Activated CD8-positive, alpha-beta memory T cell treated with anti-CD3 and anti-CD28 coated beads for 4 hours (primary cell): ENCODE measurements around the gene PKN1.

Experiments used
- DNase-seq, 2 donors: peaks; one replicate each; pipeline ENCODE4 v3.0.0-alpha.2; 2020; ENCODE audit warnings: low read depth in 2 of 2

The PKN1 gene

GRCh38 chr19:14514215-14514863 lies 81.2 kb downstream of the PKN1 start:
- DNase-seq, result no peak

DNA sequence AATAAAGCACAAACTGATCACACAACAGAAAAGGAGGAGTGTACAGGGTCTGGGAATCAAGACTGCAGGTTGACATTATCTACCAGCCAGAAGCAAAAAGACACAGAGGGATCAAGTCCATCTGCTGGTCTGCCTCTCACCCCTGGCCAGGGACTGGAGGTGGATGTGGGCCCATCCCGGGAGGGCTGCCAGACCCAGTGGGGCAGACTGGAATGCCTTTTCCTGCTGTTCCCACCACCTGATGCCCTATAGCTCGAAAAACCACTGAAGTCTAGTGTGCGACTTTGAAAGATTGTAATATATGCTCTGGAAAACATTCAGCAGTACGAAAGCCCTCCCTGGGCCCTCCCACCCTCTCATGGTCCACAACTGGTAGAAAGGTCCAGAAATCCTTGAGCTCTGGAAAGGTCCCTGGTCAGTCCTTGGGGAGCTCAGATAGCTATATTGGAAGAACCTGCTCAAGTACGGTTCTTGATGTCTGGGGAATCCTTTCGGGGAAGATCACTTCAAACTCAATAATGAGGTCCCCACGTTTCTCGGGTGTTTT lies 82.5 kb downstream of the PKN1 start:
- DNase-seq, result no peak

DNA sequence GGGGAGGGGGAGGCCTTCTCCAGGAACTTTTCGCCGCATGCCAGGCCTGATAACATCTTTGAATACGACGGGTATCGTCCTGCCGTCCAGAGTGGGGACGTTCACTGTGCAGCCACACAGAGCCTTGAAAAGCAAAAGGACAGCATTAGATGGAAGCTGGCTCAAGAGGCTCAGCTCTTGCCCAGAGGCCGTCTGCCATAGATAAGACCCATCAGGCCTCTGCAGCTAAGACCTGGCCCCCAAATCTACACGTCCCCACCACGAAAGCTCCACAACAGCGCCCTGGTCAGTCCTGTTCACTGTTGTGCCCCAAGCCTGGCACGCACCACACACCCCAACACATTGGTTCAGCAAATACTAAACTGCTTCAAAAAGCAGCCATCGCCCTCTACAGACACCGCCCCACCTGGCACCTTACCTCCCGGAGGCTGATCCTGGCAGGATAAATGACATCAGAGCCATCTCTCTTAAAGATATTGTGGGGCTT lies 83.0 kb downstream of the PKN1 start:
- no peak for DNase-seq

GRCh38 chr19:14516746-14517438 lies 83.8 kb downstream of the PKN1 start:
- DNase-seq, result no peak

- DNase-seq, result no peak
Measured at GRCh38 chr19:14517446-14517839, 84.3 kb downstream of the PKN1 start.

GRCh38 chr19:14517840-14518505 lies 84.9 kb downstream of the PKN1 start, which contains the start of gene DNAJB1:
Gene DNAJB1, minus strand, starts transcription at chr19:14518397. Its CDS starts 48 bp downstream, at chr19:14518349.
- peak; percentile 34 to 44 for DNase-seq

DNA sequence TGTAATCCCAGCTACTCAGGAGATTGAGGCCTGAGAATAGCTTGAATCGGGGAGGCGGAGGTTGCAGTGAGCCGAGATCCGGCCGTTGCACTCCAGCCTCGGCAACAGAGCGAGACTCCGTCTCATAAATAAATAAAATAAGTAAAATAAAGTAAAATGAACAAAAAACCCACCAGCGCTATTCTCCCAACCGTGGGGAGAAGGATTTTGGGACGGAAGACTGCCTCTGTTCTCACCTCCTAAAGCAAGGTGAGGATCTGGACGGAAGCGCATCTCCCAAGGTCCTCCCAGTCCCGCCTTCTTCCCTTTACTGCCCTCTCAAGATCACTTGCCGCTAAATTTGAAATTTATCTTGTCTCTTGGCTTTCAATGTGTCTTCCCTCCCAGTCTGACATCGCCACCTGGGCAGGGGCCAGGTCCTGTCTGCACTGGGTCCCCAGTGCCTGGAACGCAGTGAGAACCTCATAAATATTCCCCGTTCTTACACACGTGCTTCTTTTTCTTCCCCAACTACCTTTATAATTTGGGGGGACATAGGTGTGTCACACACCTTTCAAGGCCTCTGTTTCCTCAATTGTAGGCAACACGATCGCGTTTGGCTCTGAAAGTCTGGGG lies 86.2 kb downstream of the PKN1 start:
- no peak for DNase-seq

DNA sequence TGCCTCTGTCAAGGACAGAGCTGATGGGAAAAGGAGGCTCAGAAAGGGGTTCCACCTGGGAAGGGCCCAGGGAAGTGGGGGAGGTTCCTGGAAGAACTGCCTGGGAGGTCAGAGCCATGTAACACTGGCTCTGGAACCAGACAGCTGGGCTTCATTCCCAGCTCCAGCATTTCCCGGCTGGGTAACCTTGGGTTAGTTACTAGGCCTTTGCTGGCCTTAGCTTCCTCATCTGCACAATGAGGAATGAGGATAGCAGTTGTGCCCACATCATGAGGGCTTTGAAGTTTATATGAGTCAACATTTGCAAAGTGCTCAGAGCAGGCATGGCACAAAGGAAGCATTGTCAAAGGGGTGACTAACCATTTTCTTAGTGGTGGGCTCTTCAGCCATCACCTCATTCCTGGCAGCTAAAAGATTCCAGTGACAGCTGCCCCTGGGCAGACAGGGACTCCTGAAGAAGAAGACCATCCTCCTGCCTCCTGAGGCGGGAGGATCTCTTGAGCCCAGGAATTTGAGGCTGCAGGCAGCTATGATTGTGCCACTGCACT lies 86.8 kb downstream of the PKN1 start:
- no peak for DNase-seq

- no peak for DNase-seq
Measured at GRCh38 chr19:14520543-14520942, 87.4 kb downstream of the PKN1 start.
